NB4 (cell line): ENCODE measurements around the gene GABRR3.

Source experiments
- CTCF ChIP-seq: IDR thresholded peaks from one replicate; pipeline ENCODE4 v1.5.1; 2012; ENCODE audit warnings: low read depth, low read length
- MAX ChIP-seq: IDR thresholded peaks from 2 replicates; pipeline ENCODE4 v1.6.1; 2011; ENCODE audit warnings: low read depth, low read length
- MYC ChIP-seq: IDR thresholded peaks from 2 replicates; pipeline ENCODE4 v1.6.1; 2011; ENCODE audit warnings: low read depth, low read length
- POLR2A ChIP-seq: IDR thresholded peaks from 2 replicates; pipeline ENCODE4 v1.6.1; 2011; ENCODE audit warnings: mild to moderate bottlenecking; ENCODE audit not compliant: insufficient read length; ENCODE audit errors: extremely low read depth

GRCh38 chr3:97950360-97950759 lies 84.8 kb downstream of the GABRR3 start:
- TF ChIP-seq MAX (no peak), CTCF (no peak), POLR2A (no peak), MYC (no peak)
